Measurements from ENCODE around the gene ZDHHC8. TPM values are rescaled to one million over a fixed set of nuclear protein-coding genes. Genes with fewer than 3 reads are reported as not detected.

Gene ZDHHC8
- total RNA-seq, 1 donor from 2014 or later, result 42.4 TPM

GRCh38 chr22:20186183-20186870, 54.7 kb downstream of the ZDHHC8 start:
- H3K4me1 ChIP-seq, result no peaks in the 10 kb centered on the region
- no peak overlapping the region for H3K27ac ChIP-seq (replicated peaks)
- H3K36me3 ChIP-seq, result no peaks in the 10 kb centered on the region
- H3K9me3 ChIP-seq (replicated peaks), result no peaks in the 10 kb centered on the region
- H3K4me3 ChIP-seq, result no peak overlapping the region
- no peak for DNase-seq
- intact Hi-C loops (cut with micrococcal nuclease), result no loop called here
- peaks cover 11% of the 10 kb centered on the region for H3K27me3 ChIP-seq (ENCODE audit: low read depth)
- TF ChIP-seq CTCF (IDR thresholded peaks at IDR 0.05; ENCODE audit: borderline replicate concordance), result no peak

- H3K27me3 ChIP-seq (ENCODE audit: low read depth), result peaks cover 11% of the 10 kb centered on the region
- no peaks in the 10 kb centered on the region for H3K36me3 ChIP-seq
- H3K4me1 ChIP-seq, result no peaks in the 10 kb centered on the region
- intact Hi-C loops (cut with micrococcal nuclease), result no loop called here
- no peak overlapping the region for H3K4me3 ChIP-seq
- no peak for TF ChIP-seq CTCF (IDR thresholded peaks at IDR 0.05; ENCODE audit: borderline replicate concordance)
- DNase-seq, result no peak
- H3K9me3 ChIP-seq (replicated peaks), result no peaks in the 10 kb centered on the region
- H3K27ac ChIP-seq (replicated peaks), result no peak overlapping the region
Observed at GRCh38 chr22:20186871-20187546, 55.4 kb downstream of the ZDHHC8 start.

- intact Hi-C loops (cut with micrococcal nuclease), result no loop called here
- Histone ChIP-seq H3K27ac (replicated peaks) (no peak overlapping the region), H3K9me3 (replicated peaks) (no peaks in the 10 kb centered on the region), H3K4me3 (no peak overlapping the region), H3K27me3 (ENCODE audit: low read depth) (peaks cover 11% of the 10 kb centered on the region), H3K36me3 (no peaks in the 10 kb centered on the region), H3K4me1 (no peaks in the 10 kb centered on the region)
- TF ChIP-seq CTCF (IDR thresholded peaks at IDR 0.05; ENCODE audit: borderline replicate concordance), result no peak
- no peak for DNase-seq
Observed at GRCh38 chr22:20187777-20188566, 56.4 kb downstream of the ZDHHC8 start.

- no peaks in the 10 kb centered on the region for H3K9me3 ChIP-seq (replicated peaks)
- no peak for DNase-seq
- no peak overlapping the region for H3K4me3 ChIP-seq
- peaks cover 11% of the 10 kb centered on the region for H3K27me3 ChIP-seq (ENCODE audit: low read depth)
- no peaks in the 10 kb centered on the region for H3K36me3 ChIP-seq
- no peak overlapping the region for H3K27ac ChIP-seq (replicated peaks)
- intact Hi-C loops (cut with micrococcal nuclease), result no loop called here
- H3K4me1 ChIP-seq, result no peaks in the 10 kb centered on the region
- no peak for TF ChIP-seq CTCF (IDR thresholded peaks at IDR 0.05; ENCODE audit: borderline replicate concordance)
Observed at GRCh38 chr22:20188567-20188877, 56.9 kb downstream of the ZDHHC8 start.

- no peaks in the 10 kb centered on the region for H3K36me3 ChIP-seq
- H3K4me1 ChIP-seq, result no peaks in the 10 kb centered on the region
- no peak overlapping the region for H3K4me3 ChIP-seq
- TF ChIP-seq CTCF (IDR thresholded peaks at IDR 0.05; ENCODE audit: borderline replicate concordance), result no peak
- no peaks in the 10 kb centered on the region for H3K9me3 ChIP-seq (replicated peaks)
- DNase-seq, result no peak
- no peaks in the 10 kb centered on the region for H3K27me3 ChIP-seq (ENCODE audit: low read depth)
- no peak overlapping the region for H3K27ac ChIP-seq (replicated peaks)
- intact Hi-C loops (cut with micrococcal nuclease), result no loop called here
Observed at GRCh38 chr22:20191000-20191515, 59.5 kb downstream of the ZDHHC8 start.

Data from left ventricle myocardium inferior (tissue), 1 donor.